HTR-8/SVneo (cell line): Measurements from ENCODE around the gene POGZ.

Experiments
- DNase-seq: peaks from one replicate; pipeline ENCODE4 v3.0.0; 2011; ENCODE audit warnings: low spot score, mixed read lengths; ENCODE audit not compliant: insufficient read length
- FAIRE-seq: peaks from 2 replicates; lab custom pipeline; 2011; peaks lifted over from hg19 to GRCh38; lab: Jason Lieb, UNC

The POGZ gene

GRCh38 chr1:151384584-151384983, 74.7 kb downstream of the POGZ start:
- FAIRE-seq (no peak), DNase-seq (no peak)

- no peak for DNase-seq
- FAIRE-seq: no peak
These were observed 82.0 kb downstream of the POGZ start for GRCh38 chr1:151377150-151377884.

- DNase-seq (no peak), FAIRE-seq (no peak)
These were observed 86.1 kb downstream of the POGZ start for GRCh38 chr1:151373196-151373595.

- no peak for DNase-seq
These were observed 87.0 kb downstream of the POGZ start, which contains the start of gene SELENBP1 for GRCh38 chr1:151372058-151372934. Gene SELENBP1, minus strand, starts transcription at chr1:151372705. Its CDS starts 64 bp downstream, at chr1:151372641.

GRCh38 chr1:151371370-151372057, 87.8 kb downstream of the POGZ start:
- DNase-seq (no peak), FAIRE-seq (no peak)

More at GRCh38 chr1:151372058-151372934, 87.0 kb downstream of the POGZ start, which contains the start of gene SELENBP1:
- FAIRE-seq: no peak

- FAIRE-seq: no peak
- DNase-seq: no peak
These were observed 88.9 kb downstream of the POGZ start for GRCh38 chr1:151370211-151370911.

- FAIRE-seq (no peak), DNase-seq (no peak)
These were observed 89.7 kb downstream of the POGZ start for GRCh38 chr1:151369621-151370048.

- no peak for FAIRE-seq
These were observed 90.0 kb downstream of the POGZ start for GRCh38 chr1:151369302-151369610.

GRCh38 chr1:151368393-151369301, 90.6 kb downstream of the POGZ start:
- DNase-seq: no peak

More at GRCh38 chr1:151369302-151369610, 90.0 kb downstream of the POGZ start:
- DNase-seq: no peak

GRCh38 chr1:151367658-151368392, 91.5 kb downstream of the POGZ start:
- FAIRE-seq (no peak), DNase-seq (no peak)

More at GRCh38 chr1:151368393-151369301, 90.6 kb downstream of the POGZ start:
- FAIRE-seq: no peak

GRCh38 chr1:151364996-151365395, 94.3 kb downstream of the POGZ start:
- FAIRE-seq: no peak
- DNase-seq: no peak

- DNase-seq: no peak
- no peak for FAIRE-seq
These were observed 96.8 kb downstream of the POGZ start for GRCh38 chr1:151362308-151363155.

GRCh38 chr1:151361883-151362282, 97.4 kb downstream of the POGZ start:
- DNase-seq: no peak
- FAIRE-seq: no peak

- FAIRE-seq (no peak), DNase-seq (no peak)
These were observed 102.6 kb downstream of the POGZ start for GRCh38 chr1:151356696-151357095.
